Loucy (cell line): ENCODE measurements around the gene ADH1C.
"Not testable (repeated sequence)": the region's sequence is repeated elsewhere in the genome, so short reads cannot be mapped to it uniquely, and the experiment has no call there.

ENCODE experiments used
- H2AFZ ChIP-seq: fragments of 200-600 bp; sonication (generic); 2 replicates; pipeline ENCODE4 v1.6.0; 2016; ENCODE audit warnings: antibody characterized with exemption, mild to moderate bottlenecking, low read length, moderate library complexity
- H3F3A ChIP-seq: fragments of 200-600 bp; 2 replicates; pipeline ENCODE4 v1.6.0; 2016; ENCODE audit warnings: antibody characterized with exemption, low read depth, mild to moderate bottlenecking
- H3K27me3 ChIP-seq: fragments of 200-600 bp; sonication (generic); 2 replicates; pipeline ENCODE4 v1.6.1; 2014; ENCODE audit warnings: low read length, mild to moderate bottlenecking; ENCODE audit not compliant: insufficient read depth, poor library complexity, severe bottlenecking
- H3K36me3 ChIP-seq: fragments of 200-600 bp; sonication (generic); 2 replicates; pipeline ENCODE4 v1.6.1; 2016; ENCODE audit warnings: low read length; ENCODE audit not compliant: insufficient read depth
- H3K4me1 ChIP-seq: fragments of 200-600 bp; sonication (generic); 2 replicates; pipeline ENCODE4 v1.5.1; 2014; ENCODE audit warnings: low read length, mild to moderate bottlenecking; ENCODE audit not compliant: insufficient read depth, poor library complexity, severe bottlenecking
- H3K4me2 ChIP-seq: fragments of 200-600 bp; sonication (generic); 2 replicates; pipeline ENCODE4 v1.6.0; 2014; ENCODE audit warnings: antibody characterized with exemption, low read length, low read depth, mild to moderate bottlenecking; ENCODE audit not compliant: poor library complexity, severe bottlenecking
- H3K4me3 ChIP-seq: fragments of 200-600 bp; sonication (generic); 2 replicates; pipeline ENCODE4 v1.5.1; 2014; ENCODE audit warnings: low read length, mild to moderate bottlenecking, mixed read lengths; ENCODE audit not compliant: poor library complexity, severe bottlenecking
- H3K79me2 ChIP-seq: fragments of 200-600 bp; sonication (generic); 2 replicates; pipeline ENCODE4 v1.6.1; 2014; ENCODE audit warnings: low read length; ENCODE audit not compliant: insufficient read depth
- H3K9ac ChIP-seq: fragments of 200-600 bp; sonication (generic); 2 replicates; pipeline ENCODE4 v1.6.0; 2014; ENCODE audit warnings: mild to moderate bottlenecking, low read depth, low read length, moderate library complexity; ENCODE audit not compliant: poor library complexity, severe bottlenecking
- H3K9me2 ChIP-seq: fragments of 200-600 bp; sonication (generic); replicated peaks from 2 replicates; pipeline ENCODE4 v1.6.1; 2016; ENCODE audit warnings: low read depth, low read length, mixed read lengths
- H3K9me3 ChIP-seq: fragments of 200-600 bp; sonication (generic); 2 replicates; pipeline ENCODE4 v1.6.1; 2014; ENCODE audit warnings: mild to moderate bottlenecking, antibody characterized with exemption, low read length, low read depth; ENCODE audit not compliant: insufficient read depth
- H4K20me1 ChIP-seq: fragments of 200-600 bp; sonication (generic); 2 replicates; pipeline ENCODE4 v1.6.0; 2014; ENCODE audit warnings: antibody characterized with exemption, low read length, mild to moderate bottlenecking; ENCODE audit not compliant: insufficient read depth, poor library complexity, severe bottlenecking
- EZH2phosphoT487 ChIP-seq: fragments of 200-600 bp; IDR thresholded peaks from 2 replicates; pipeline ENCODE4 v1.6.1; 2018; ENCODE audit warnings: antibody characterized with exemption, mild to moderate bottlenecking, moderate library complexity, borderline replicate concordance
- TF ChIP-seq, protein P1 (sequence below): fragments of 200-600 bp; sonication (generic); conservative IDR thresholded peaks from 2 replicates; pipeline ENCODE4 v1.5.1; 2014; ENCODE audit warnings: mild to moderate bottlenecking, antibody characterized with exemption, low read length

Gene ADH1C

DNA sequence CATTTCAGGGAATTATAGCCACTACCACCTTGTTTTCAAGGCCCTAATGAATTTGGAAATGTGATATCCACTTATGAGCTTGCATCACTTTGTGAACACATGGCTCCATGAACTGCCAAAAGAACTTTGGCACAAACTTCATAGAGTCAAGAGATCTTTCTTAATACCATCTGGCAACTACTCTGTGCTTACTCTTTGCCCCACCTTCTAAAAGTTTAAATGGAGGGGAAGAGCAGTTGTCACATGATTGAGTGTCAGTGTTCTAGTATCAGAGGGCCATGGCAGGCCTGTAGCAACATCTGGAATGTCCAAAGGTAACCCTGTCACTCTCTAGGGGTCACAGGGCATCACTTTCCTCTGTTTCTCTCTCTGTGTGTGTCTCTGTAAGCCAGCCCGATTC lies 28.8 kb downstream of the ADH1C start:
- H2AFZ ChIP-seq = no peak overlapping the region
- no peak overlapping the region for H3K9ac ChIP-seq
- no peak overlapping the region for H3K4me3 ChIP-seq
- H3K9me2 ChIP-seq = no peaks in the 10 kb centered on the region
- H3K36me3 ChIP-seq = no peaks in the 10 kb centered on the region
- no peak for TF ChIP-seq EZH2phosphoT487
- TF ChIP-seq, protein P1, sequence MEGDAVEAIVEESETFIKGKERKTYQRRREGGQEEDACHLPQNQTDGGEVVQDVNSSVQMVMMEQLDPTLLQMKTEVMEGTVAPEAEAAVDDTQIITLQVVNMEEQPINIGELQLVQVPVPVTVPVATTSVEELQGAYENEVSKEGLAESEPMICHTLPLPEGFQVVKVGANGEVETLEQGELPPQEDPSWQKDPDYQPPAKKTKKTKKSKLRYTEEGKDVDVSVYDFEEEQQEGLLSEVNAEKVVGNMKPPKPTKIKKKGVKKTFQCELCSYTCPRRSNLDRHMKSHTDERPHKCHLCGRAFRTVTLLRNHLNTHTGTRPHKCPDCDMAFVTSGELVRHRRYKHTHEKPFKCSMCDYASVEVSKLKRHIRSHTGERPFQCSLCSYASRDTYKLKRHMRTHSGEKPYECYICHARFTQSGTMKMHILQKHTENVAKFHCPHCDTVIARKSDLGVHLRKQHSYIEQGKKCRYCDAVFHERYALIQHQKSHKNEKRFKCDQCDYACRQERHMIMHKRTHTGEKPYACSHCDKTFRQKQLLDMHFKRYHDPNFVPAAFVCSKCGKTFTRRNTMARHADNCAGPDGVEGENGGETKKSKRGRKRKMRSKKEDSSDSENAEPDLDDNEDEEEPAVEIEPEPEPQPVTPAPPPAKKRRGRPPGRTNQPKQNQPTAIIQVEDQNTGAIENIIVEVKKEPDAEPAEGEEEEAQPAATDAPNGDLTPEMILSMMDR = no peak
- no peaks in the 10 kb centered on the region for H3K4me1 ChIP-seq
- no peaks in the 10 kb centered on the region for H3K9me3 ChIP-seq
- H3K4me2 ChIP-seq = no peak overlapping the region
- H3K27me3 ChIP-seq = no peaks in the 10 kb centered on the region
- H4K20me1 ChIP-seq = no peaks in the 10 kb centered on the region
- H3K79me2 ChIP-seq = no peaks in the 10 kb centered on the region
- no peaks in the 10 kb centered on the region for H3F3A ChIP-seq

DNA sequence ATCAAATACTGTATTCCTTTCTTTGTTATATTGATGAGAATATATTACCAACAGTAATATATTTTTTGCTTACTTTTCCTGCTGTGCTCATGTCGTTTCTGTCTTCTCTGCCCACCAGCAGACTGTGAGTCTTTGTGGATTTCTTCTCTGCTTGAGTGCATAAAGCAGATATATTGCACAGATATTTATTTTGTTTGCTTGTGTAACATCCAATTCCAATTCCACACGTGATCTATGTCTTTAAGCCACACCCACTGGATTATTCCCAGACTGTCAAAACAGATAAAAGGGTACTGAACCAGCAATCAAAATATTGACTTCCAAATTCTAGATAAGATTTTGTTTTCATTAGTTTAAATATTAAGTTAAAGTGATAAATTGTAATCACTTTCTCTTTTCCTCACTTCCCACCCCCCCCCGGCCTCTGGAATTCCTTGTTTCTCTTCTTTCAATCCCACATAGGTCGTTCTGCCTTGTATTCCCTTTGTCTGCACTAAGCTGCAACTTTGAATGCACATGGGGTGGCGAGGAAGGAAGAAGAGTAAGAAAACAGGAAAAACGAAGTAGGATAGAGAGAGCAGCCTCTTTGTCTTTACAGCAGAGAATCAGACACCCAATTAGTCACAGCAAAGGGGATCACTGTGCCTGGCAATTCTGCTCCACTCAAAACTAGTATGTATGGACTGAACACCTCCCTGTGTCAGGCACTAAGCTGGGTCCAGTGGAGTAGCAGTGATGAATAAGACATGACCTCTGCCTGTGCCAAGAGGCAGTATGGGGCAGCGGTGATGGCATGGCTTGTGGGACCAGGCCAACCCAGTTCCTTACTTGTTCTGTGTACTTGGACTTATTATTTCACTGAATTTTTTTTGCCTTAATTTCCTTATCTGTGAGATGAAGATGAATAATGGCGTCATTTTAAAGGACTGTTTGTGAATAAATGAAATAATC lies 31.0 kb downstream of the ADH1C start, which contains the start of gene ADH1B:
ADH1B (minus strand) TSS at position 161 of the 951 bp plus-strand sequence; CDS start at position 91, 70 bp downstream.
- Histone ChIP-seq H3K9ac (no peak within 1 kb of the TSS), H3F3A (no peaks in the 10 kb centered on the region), H3K79me2 (no peaks in the 10 kb centered on the region), H3K4me1 (no peaks in the 10 kb centered on the region), H3K36me3 (no peaks in the 10 kb centered on the region), H3K4me3 (no peak within 1 kb of the TSS), H2AFZ (no peak within 1 kb of the TSS), H3K9me3 (no peaks in the 10 kb centered on the region), H3K9me2 (no peaks in the 10 kb centered on the region), H4K20me1 (no peaks in the 10 kb centered on the region), H3K4me2 (no peak within 1 kb of the TSS), H3K27me3 (no peaks in the 10 kb centered on the region)
- TF ChIP-seq, protein P1 = no peak
- TF ChIP-seq EZH2phosphoT487 = no peak

DNA sequence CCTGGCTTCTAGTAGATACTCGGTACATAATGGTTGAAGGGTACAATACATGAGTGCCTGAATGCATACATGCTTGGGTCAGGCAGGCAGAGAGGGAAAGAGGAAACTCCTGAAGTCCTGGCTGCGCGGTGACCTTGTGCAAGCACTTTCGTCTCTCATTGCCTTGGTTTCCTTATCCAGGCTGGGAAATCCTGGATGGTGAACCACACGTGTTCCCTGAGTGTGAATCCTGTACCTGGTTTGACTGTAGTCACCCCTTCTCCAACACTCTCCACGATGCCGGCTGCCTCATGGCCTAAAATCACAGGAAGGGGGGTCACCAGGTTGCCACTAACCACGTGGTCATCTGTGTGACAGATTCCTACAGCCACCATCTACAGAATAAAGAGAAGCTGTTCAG lies 34.7 kb downstream of the ADH1C start:
- H3K4me1 ChIP-seq, H2AFZ ChIP-seq, H3K9ac ChIP-seq, H3K9me2 ChIP-seq, H3K27me3 ChIP-seq, H3K36me3 ChIP-seq, H3K9me3 ChIP-seq, H3K79me2 ChIP-seq, H3F3A ChIP-seq, H3K4me2 ChIP-seq, H3K4me3 ChIP-seq, H4K20me1 ChIP-seq: not testable (repeated sequence)

DNA sequence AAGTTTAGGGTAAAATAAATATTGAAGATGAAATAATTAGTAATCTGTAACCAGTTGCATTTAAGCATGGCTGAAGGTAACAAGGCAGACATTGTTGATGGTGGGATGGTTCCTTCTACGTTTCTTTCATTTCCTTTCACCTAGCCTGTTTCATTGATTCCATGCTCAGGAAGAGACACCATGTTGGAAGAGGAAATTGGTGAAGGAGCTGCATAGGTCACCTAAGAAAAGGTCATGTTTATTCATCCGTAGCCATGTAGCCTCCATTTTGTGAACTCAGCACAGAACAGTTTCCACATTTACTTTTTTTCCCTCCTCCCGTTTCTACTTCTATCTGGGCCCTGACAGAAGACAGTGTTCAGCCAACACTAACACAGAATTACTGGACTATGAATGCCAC lies 35.2 kb downstream of the ADH1C start:
- no peak overlapping the region for H3K9ac ChIP-seq
- no peaks in the 10 kb centered on the region for H3K4me1 ChIP-seq
- H3K79me2 ChIP-seq = no peaks in the 10 kb centered on the region
- no peaks in the 10 kb centered on the region for H3K9me3 ChIP-seq
- no peaks in the 10 kb centered on the region for H3K36me3 ChIP-seq
- no peak for TF ChIP-seq EZH2phosphoT487
- TF ChIP-seq, protein P1 = no peak
- H3K9me2 ChIP-seq = no peaks in the 10 kb centered on the region
- no peak overlapping the region for H2AFZ ChIP-seq
- no peaks in the 10 kb centered on the region for H3K27me3 ChIP-seq
- no peak overlapping the region for H3K4me3 ChIP-seq
- H3F3A ChIP-seq = no peaks in the 10 kb centered on the region
- H4K20me1 ChIP-seq = no peaks in the 10 kb centered on the region
- no peak overlapping the region for H3K4me2 ChIP-seq
